Ascending aorta (tissue), 2 donors: ENCODE data around the gene BANP. TPM values are rescaled to one million over a fixed set of nuclear protein-coding genes. Genes with fewer than 3 reads are reported as not detected.
A peak's percentile ranks its signal among the peaks of the same experiment; 100 is the strongest.
"Not testable (repeated sequence)": the region's sequence is repeated elsewhere in the genome, so short reads cannot be mapped to it uniquely, and the experiment has no call there.

Experiments used
- DNase-seq, 2 donors: peaks; one replicate each; pipeline ENCODE4 v3.0.0-alpha.2; 2019; ENCODE audit warnings: low spot score in 2 of 2
- H3K27ac ChIP-seq, 2 donors: fragments of 200-600 bp; sonication (generic); one replicate each; pipeline ENCODE4 v1.5.1; 2016 to 2017; ENCODE audit warnings: mild to moderate bottlenecking in 1 of 2
- H3K27me3 ChIP-seq: fragments of 200-600 bp; sonication (generic); one replicate; pipeline ENCODE4 v1.5.1; 2017
- H3K36me3 ChIP-seq, 2 donors: fragments of 200-600 bp; sonication (generic); one replicate each; pipeline ENCODE4 v1.5.1; 2016
- H3K4me1 ChIP-seq, 2 donors: fragments of 200-600 bp; sonication (generic); one replicate each; pipeline ENCODE4 v1.5.1; 2016 to 2017; ENCODE audit warnings: mild to moderate bottlenecking in 1 of 2
- H3K4me3 ChIP-seq, 2 donors: fragments of 200-600 bp; sonication (generic); one replicate each; pipeline ENCODE4 v1.5.1; 2016 to 2017; ENCODE audit warnings: mild to moderate bottlenecking in 1 of 2
- H3K9me3 ChIP-seq, 2 donors: fragments of 200-600 bp; sonication (generic); one replicate each; pipeline ENCODE4 v1.5.1; 2016
- intact Hi-C: fragments of 100-400 bp; cut with DNase I; formaldehyde crosslinking; loops from one replicate; pipeline ENCODE4 v1.15.1; 2023
- total RNA-seq: library from RNA; depleted of rRNA; stranded (reverse); fragments of >200 nt; gene quantifications from one replicate; pipeline ENCODE4 v1.1.0, GENCODE V29; 2016
- TF ChIP-seq, protein P1 (sequence below), 3 experiments: fragments of 200-600 bp in 2 of 3; fragments of 450-650 bp in 1 of 3; sonication (generic) in 2 of 3; IDR thresholded peaks; one replicate each; pipeline ENCODE4 v1.5.1; 2016 to 2019; ENCODE audit warnings: antibody characterized with exemption in 3 of 3, mild to moderate bottlenecking in 1 of 3, moderate library complexity in 1 of 3

BANP gene
- total RNA-seq, 1 donor from 2014 or later: 23.4 TPM

GRCh38 chr16:87993901-87994300 lies 42.7 kb downstream of the BANP start:
- Histone ChIP-seq H3K27ac (no peak overlapping the region), H3K4me1 (no peaks in the 10 kb centered on the region), H3K9me3 (no peaks in the 10 kb centered on the region), H3K27me3 (no peaks in the 10 kb centered on the region), H3K36me3 (peaks cover 4 to 8% of the 10 kb centered on the region in 2 donors), H3K4me3 (no peak overlapping the region)
- TF ChIP-seq, protein P1, sequence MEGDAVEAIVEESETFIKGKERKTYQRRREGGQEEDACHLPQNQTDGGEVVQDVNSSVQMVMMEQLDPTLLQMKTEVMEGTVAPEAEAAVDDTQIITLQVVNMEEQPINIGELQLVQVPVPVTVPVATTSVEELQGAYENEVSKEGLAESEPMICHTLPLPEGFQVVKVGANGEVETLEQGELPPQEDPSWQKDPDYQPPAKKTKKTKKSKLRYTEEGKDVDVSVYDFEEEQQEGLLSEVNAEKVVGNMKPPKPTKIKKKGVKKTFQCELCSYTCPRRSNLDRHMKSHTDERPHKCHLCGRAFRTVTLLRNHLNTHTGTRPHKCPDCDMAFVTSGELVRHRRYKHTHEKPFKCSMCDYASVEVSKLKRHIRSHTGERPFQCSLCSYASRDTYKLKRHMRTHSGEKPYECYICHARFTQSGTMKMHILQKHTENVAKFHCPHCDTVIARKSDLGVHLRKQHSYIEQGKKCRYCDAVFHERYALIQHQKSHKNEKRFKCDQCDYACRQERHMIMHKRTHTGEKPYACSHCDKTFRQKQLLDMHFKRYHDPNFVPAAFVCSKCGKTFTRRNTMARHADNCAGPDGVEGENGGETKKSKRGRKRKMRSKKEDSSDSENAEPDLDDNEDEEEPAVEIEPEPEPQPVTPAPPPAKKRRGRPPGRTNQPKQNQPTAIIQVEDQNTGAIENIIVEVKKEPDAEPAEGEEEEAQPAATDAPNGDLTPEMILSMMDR (IDR thresholded peaks at IDR 0.05): no peak
- peak in 1 of 2 donors; percentile 27 for DNase-seq
- intact Hi-C loops: no loop called here

DNA sequence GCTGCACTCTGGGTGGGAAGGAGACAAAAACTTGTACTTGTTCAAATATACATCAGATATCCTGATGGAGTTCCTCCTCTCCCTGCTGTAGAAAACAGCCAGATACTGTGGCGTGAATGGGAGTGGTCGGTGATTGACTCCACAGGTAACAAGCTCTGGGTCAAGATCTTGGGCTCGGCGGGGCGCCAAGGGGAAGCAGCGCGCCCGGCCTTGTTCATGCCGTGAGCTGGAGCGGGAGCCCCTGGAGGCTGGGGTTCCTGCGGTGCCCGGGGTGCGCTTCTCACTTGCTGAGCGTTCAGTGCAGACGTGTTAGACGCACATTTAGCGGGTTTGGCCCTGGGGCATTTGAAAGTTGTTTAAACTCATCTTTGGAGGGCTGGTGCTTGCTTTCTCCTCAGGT lies 44.4 kb downstream of the BANP start:
- Histone ChIP-seq H3K27me3 (no peaks in the 10 kb centered on the region), H3K27ac (no peak overlapping the region), H3K4me1 (no peaks in the 10 kb centered on the region), H3K36me3 (peaks cover 4 to 8% of the 10 kb centered on the region in 2 donors), H3K4me3 (no peak overlapping the region), H3K9me3 (no peaks in the 10 kb centered on the region)
- TF ChIP-seq, protein P1 (IDR thresholded peaks at IDR 0.05): no peak
- intact Hi-C loops: no loop called here
- peak in 1 of 2 donors; percentile 52 for DNase-seq

- Histone ChIP-seq H3K27me3 (no peaks in the 10 kb centered on the region), H3K4me1 (no peaks in the 10 kb centered on the region), H3K9me3 (no peaks in the 10 kb centered on the region), H3K36me3 (peaks cover 4 to 8% of the 10 kb centered on the region in 2 donors), H3K4me3 (no peak overlapping the region), H3K27ac (no peak overlapping the region)
- DNase-seq: peak in 1 of 2 donors; percentile 7
- intact Hi-C loops: no loop called here
- TF ChIP-seq, protein P1 (IDR thresholded peaks at IDR 0.05): no peak
These were observed 46.0 kb downstream of the BANP start for GRCh38 chr16:87996962-87997880.

GRCh38 chr16:87998184-87998793 lies 47.1 kb downstream of the BANP start:
- H3K9me3 ChIP-seq, H3K4me3 ChIP-seq, H3K27ac ChIP-seq, H3K27me3 ChIP-seq, intact Hi-C loops, H3K4me1 ChIP-seq, H3K36me3 ChIP-seq: not testable (repeated sequence)
- peak in 1 of 2 donors; percentile 34 for DNase-seq

GRCh38 chr16:87998992-87999391 lies 47.8 kb downstream of the BANP start:
- H3K36me3 ChIP-seq, H3K4me1 ChIP-seq, intact Hi-C loops, H3K27ac ChIP-seq, H3K27me3 ChIP-seq, H3K4me3 ChIP-seq, H3K9me3 ChIP-seq: not testable (repeated sequence)
- peak in 1 of 2 donors; percentile 19 for DNase-seq

DNA sequence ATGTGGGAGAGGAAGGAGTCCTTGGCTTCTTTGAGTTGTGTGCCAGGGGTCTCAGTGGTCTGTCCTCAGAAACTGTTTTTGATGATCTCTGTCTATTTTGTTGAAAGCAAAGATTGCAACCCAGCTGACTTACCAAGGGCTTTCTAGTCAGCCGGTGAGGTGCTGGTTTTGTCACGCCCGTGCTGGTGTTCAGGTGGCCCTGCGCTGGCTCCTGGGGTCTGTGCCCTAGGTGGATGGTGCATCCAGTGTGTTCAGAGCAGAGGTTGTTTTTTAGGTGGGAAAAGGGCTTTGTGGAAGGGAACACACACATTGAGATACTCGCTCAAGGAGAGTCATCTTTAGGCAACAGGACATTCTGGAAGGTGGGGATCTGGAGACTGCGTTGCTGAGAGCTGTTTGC lies 51.0 kb downstream of the BANP start:
- Histone ChIP-seq H3K4me3 (no peak overlapping the region), H3K4me1 (no peaks in the 10 kb centered on the region), H3K27ac (no peak overlapping the region), H3K9me3 (no peaks in the 10 kb centered on the region), H3K27me3 (no peaks in the 10 kb centered on the region), H3K36me3 (peaks cover 10 to 20% of the 10 kb centered on the region in 2 donors)
- intact Hi-C loops: no loop called here
- DNase-seq: peak in 1 of 2 donors; percentile 31
- TF ChIP-seq, protein P1 (IDR thresholded peaks at IDR 0.05): no peak
